ENCODE data around the gene CSRNP3.
A peak's percentile ranks its signal among the peaks of the same experiment; 100 is the strongest.

The CSRNP3 gene

GRCh38 chr2:165544897-165545296, 75.4 kb downstream of the CSRNP3 start:
- no peak for TF ChIP-seq CTCF (conservative IDR thresholded peaks at IDR 0.05; ENCODE audit: control insufficient read depth, insufficient read depth, low read depth, low read length)
- H3K4me3 ChIP-seq (ENCODE audit: control insufficient read depth, low read depth, low read length) = no peak overlapping the region
- no peak for DNase-seq (ENCODE audit: low read depth)

- DNase-seq (ENCODE audit: low read depth) = no peak
- H3K4me3 ChIP-seq (ENCODE audit: control insufficient read depth, low read depth, low read length) = no peak overlapping the region
- no peak for TF ChIP-seq CTCF (conservative IDR thresholded peaks at IDR 0.05; ENCODE audit: control insufficient read depth, insufficient read depth, low read depth, low read length)
Observed at GRCh38 chr2:165547900-165548299, 78.4 kb downstream of the CSRNP3 start.

- DNase-seq (ENCODE audit: low read depth) = no peak
- no peak overlapping the region for H3K4me3 ChIP-seq (ENCODE audit: control insufficient read depth, low read depth, low read length)
- TF ChIP-seq CTCF (conservative IDR thresholded peaks at IDR 0.05; ENCODE audit: control insufficient read depth, insufficient read depth, low read depth, low read length) = no peak
Observed at GRCh38 chr2:165549619-165550018, 80.1 kb downstream of the CSRNP3 start.

GRCh38 chr2:165558832-165559231, 89.3 kb downstream of the CSRNP3 start:
- TF ChIP-seq CTCF (conservative IDR thresholded peaks at IDR 0.05; ENCODE audit: control insufficient read depth, insufficient read depth, low read depth, low read length) = no peak
- DNase-seq (ENCODE audit: low read depth) = peak; percentile 5
- H3K4me3 ChIP-seq (ENCODE audit: control insufficient read depth, low read depth, low read length) = no peak overlapping the region

- H3K4me3 ChIP-seq (ENCODE audit: control insufficient read depth, low read depth, low read length) = no peak overlapping the region
- no peak for DNase-seq (ENCODE audit: low read depth)
- TF ChIP-seq CTCF (conservative IDR thresholded peaks at IDR 0.05; ENCODE audit: control insufficient read depth, insufficient read depth, low read depth, low read length) = no peak
Observed at GRCh38 chr2:165560377-165560988, 91.0 kb downstream of the CSRNP3 start.

GRCh38 chr2:165561516-165561915, 92.0 kb downstream of the CSRNP3 start:
- DNase-seq (ENCODE audit: low read depth) = no peak
- no peak overlapping the region for H3K4me3 ChIP-seq (ENCODE audit: control insufficient read depth, low read depth, low read length)
- TF ChIP-seq CTCF (conservative IDR thresholded peaks at IDR 0.05; ENCODE audit: control insufficient read depth, insufficient read depth, low read depth, low read length) = no peak

- no peak for DNase-seq (ENCODE audit: low read depth)
- no peak for TF ChIP-seq CTCF (conservative IDR thresholded peaks at IDR 0.05; ENCODE audit: control insufficient read depth, insufficient read depth, low read depth, low read length)
- no peak overlapping the region for H3K4me3 ChIP-seq (ENCODE audit: control insufficient read depth, low read depth, low read length)
Observed at GRCh38 chr2:165562233-165562632, 92.7 kb downstream of the CSRNP3 start.

Measured in fibroblast of mammary gland (primary cell).